ENCODE results near the gene CNNM3.
A peak's percentile ranks its signal among the peaks of the same experiment; 100 is the strongest.
"Not testable (repeated sequence)": the region's sequence is repeated elsewhere in the genome, so short reads cannot be mapped to it uniquely, and the experiment has no call there.

Gene CNNM3

DNA sequence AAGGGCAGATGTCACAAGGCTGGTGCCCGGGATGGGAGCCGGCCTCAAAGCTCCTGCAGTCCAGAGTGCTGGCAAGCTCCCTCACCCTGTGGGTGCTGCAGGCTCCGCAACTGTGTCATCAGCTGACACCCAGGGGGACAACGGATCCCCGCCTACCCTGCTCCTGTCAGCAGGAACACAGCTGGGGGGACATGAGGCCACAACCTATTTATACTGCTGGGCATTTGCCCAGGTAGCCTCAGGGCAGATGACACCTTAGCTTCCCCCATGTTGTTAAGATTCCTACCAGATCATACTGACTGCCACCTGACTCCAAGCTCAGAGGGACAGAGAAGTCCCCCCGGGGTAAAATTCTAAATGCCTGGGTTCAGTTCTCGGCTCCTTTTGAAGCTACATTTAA lies 26.5 kb downstream of the CNNM3 start:
- DNase-seq, result peak; percentile 91

- no peak for DNase-seq
These were observed 27.6 kb downstream of the CNNM3 start, which contains the start of gene ANKRD23 for GRCh38 chr2:96843538-96844268. Gene ANKRD23 (minus strand): TSS chr2:96844021. CDS start chr2:96843992, 29 bp downstream.

GRCh38 chr2:96844405-96844808 lies 28.3 kb downstream of the CNNM3 start:
- no peak for DNase-seq

DNA sequence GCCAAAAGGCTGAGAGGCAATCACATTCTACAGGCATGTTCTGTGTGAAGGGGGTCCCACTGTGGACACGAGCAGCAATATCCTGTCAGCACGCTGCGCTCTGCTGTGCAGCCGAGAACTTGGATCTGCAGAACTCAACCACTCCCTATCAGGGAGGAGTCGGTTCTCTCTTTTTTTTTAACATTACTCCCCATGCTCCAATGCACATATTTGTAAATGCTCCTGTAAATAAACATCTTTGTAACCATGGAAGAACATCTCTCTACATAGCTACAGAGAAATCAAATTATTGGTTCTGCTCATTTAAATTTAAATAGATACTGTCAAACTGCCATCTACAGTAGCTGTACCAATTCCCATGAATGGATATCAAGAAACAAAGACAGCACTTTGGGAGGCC lies 30.8 kb downstream of the CNNM3 start:
- DNase-seq, result no peak

- DNase-seq, result no peak
These were observed 31.5 kb downstream of the CNNM3 start for GRCh38 chr2:96847586-96847985.

GRCh38 chr2:96848264-96848663 lies 32.2 kb downstream of the CNNM3 start:
- no peak for DNase-seq

GRCh38 chr2:96852667-96853066 lies 36.6 kb downstream of the CNNM3 start:
- no peak for DNase-seq

DNA sequence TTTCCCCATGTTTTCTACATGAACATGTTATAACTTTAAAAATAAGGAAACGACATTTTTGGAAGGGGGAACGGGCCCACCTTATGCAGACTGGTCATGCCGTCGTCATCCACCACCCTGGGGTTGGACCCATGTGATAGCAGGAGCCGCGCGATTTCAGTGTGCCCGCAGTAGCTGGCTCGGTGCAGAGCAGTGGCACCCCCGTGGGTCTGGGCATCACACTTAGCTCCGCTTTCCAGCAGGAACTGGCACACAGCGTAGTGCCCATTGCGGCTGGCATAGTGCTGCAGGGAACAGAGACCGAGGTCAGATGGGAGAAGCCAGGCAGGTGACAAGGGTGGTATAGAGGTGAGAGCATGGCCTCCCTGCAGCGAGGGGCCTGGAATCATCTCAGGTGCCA lies 37.3 kb downstream of the CNNM3 start:
- DNase-seq, result no peak

GRCh38 chr2:96856776-96857666 lies 41.0 kb downstream of the CNNM3 start:
- peak; percentile 75 for DNase-seq

DNA sequence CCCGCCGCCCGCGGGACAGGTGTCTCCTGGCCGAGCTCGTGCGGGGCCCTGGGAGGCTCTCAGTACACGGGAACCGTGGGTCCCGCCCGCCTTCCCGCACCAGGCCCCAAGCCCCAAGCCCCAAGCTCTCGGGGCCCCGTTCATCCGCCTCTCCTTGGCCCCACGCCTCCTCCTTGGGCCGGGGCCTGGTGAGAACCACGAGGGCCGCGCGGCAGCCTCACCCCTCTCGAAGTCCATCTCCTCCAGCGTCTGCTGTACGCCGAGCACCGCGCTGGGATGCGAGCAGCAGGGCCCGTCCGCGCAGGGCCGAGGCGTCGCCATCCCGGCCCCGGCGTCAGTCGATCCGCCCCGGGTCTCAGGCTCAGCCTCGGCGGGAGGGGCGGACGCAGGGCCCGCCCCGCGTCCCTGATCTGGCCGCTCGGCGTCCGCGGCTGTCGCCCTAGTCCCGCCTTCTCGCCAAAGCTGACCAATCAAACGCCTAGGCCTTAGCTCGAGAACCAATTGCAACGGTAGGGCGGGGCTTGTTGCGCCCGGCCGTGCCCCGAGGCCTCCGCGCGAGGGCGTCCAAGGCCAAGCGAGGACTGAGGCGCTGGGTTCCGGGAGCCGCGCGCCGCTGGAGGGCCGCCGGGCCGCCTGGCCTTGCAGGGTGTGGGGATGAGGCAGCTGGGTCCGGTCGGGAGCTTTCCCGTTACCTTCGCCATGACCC lies 41.8 kb downstream of the CNNM3 start, which contains the start of gene ANKRD39:
ANKRD39 (minus strand) TSS at position 350 of the 706 bp plus-strand sequence; CDS start at position 321, 29 bp downstream.
- DNase-seq, result peak; percentile 98

- no peak for DNase-seq
These were observed 43.1 kb downstream of the CNNM3 start for GRCh38 chr2:96859099-96859649.

- no peak for DNase-seq
These were observed 43.6 kb downstream of the CNNM3 start for GRCh38 chr2:96859681-96860064.

DNA sequence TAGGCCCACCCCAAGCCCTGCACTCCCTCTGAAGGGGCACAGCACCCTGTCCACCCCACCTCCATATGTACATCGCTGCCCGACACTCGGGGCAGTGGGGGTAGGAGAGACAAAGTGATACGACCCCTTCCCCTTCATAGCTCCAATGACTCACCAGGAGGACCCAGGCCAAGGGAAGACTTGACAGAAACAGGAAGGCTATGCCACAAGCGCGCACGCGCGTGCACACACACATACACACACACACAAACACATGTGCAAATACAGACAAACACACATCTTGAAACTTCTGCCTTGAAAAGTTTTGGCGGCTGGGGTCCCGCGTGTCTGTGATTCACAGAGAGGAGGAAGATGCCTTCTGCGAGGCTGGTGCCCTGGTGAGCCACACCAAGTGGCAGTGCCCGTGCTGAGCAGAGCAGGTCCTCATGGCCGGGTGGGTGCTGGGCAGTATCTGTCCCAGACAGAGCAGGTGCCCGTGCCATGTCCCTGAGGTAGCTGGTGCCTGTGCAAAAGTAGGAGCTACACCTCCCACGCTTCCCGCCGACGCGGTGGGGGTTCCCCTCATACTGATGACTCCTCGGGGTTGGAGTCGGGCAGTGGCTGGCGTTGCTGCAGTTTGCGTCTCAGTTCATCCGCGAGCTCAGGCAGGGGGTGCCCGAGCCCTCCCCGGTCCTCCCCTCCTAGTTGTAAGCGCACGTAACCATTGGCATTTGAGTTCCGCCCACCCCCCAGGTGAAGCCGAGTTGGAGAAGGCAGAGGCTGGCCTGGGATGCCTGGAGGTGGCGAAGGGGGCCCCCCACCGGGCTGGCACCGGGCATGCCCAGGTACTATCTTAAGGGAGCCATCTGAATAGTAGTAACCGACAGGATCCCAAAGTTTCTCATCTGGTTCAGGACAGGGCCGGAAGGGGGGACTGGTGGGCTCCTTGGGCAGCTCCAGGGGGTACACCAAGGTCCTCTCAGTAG lies 44.3 kb downstream of the CNNM3 start:
- DNase-seq, result no peak

DNA sequence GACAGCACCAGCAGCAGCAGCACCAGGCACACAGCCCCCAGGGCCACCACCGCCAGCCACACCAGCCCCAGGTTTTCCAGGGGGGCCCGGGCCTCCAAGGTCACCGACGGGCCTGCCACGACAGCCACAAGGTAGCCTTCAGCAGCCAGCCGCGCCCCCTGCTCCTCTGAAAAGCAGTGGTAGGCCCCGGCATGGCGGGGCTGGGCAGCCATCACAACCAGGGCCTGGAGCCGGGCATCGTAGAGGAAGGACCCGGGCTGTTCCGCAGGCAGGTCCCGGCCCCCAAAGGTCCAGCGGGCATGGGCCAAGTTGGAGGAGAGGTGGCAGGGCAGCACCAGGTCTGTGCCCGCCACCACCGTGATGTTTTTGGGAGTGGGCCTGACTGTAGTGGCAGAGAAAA lies 45.0 kb downstream of the CNNM3 start:
- no peak for DNase-seq

DNA sequence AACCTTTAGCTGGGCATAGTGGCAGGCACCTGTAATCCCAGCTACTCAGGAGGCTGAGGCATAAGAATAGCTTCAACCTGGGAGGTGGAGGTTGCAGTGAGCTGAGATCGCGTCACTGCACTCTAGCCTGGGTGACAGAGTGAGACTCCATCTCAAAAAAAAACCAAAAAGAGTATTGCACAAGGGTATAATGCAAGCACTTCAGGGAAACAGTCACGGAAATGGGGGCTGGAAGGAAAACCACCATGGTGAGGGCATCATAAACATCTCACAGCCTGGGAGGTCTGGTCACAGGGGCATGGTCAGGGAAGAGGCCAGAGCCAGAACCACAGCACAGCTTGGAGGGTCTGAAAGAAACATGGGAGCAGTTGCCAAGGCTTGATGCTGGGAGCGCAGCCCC lies 47.0 kb downstream of the CNNM3 start:
- DNase-seq, result not testable (repeated sequence)

GRCh38 chr2:96863575-96864342 lies 47.7 kb downstream of the CNNM3 start:
- no peak for DNase-seq

DNA sequence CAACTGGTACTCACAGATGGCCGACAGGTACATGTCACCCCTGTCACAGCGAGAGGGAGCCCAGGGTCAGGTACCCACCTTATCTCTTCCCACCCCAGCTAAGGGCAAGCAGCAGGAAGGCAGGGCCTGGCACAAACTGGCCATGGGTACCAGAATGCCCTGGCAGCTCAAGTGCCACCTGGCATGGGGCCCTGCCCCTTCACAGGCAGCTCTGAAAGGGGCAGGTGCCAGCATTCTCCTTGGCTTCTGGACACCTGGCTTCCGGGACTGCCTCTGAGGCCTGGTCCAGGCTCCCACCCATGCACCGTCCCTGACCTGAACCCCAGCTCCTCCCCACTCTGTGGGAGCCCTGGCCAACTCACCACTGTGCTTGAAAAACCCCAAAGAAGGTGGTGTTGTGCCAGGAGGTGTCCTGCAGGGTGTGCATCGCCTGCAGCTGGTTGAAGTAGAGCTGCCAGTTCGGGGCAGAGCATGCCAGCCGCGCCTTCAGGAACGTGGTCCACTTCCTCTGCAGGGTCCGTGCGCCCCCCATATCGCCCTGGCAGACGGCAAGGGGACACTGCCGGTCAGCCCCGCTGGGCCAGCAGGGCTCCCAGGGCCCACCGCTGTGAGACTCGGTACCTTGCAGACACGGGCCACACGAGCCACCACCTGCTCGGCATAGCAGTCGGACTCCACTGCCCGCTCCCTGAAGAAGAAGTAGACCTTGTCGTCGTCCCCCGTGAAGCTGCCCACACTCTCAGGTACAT lies 48.4 kb downstream of the CNNM3 start:
- no peak for DNase-seq

- no peak for DNase-seq
These were observed 49.6 kb downstream of the CNNM3 start for GRCh38 chr2:96865654-96866053.

GRCh38 chr2:96866149-96866548 lies 50.1 kb downstream of the CNNM3 start:
- DNase-seq, result no peak

- DNase-seq, result no peak
These were observed 50.5 kb downstream of the CNNM3 start for GRCh38 chr2:96866586-96866985.

Measured in NCI-H146 (cell line).